GM21390 (cell line): Measurements from ENCODE around the gene CNRIP1.

Experiments used
- ATAC-seq: cut with Tn5 transposase; IDR thresholded peaks from one replicate; pipeline ENCODE4 v1.9.1; 2021; ENCODE audit not compliant: unreplicated experiment

CNRIP1 gene

GRCh38 chr2:68252400-68253218 lies 67.1 kb downstream of the CNRIP1 start, which contains the start of gene PPP3R1:
PPP3R1 (minus strand) TSS chr2:68252532; CDS start chr2:68252127, 405 bp downstream.
- ATAC-seq, result peak; percentile 81

- peak; percentile 9 for ATAC-seq
Observed at GRCh38 chr2:68251855-68252399, 67.8 kb downstream of the CNRIP1 start.

GRCh38 chr2:68251187-68251854 lies 68.4 kb downstream of the CNRIP1 start:
- peak; percentile 49 for ATAC-seq

- ATAC-seq, result no peak
Observed at GRCh38 chr2:68250652-68251186, 69.0 kb downstream of the CNRIP1 start.

- no peak for ATAC-seq
Observed at GRCh38 chr2:68250196-68250595, 69.6 kb downstream of the CNRIP1 start.

GRCh38 chr2:68248806-68249205 lies 70.9 kb downstream of the CNRIP1 start:
- no peak for ATAC-seq

- ATAC-seq, result no peak
Observed at GRCh38 chr2:68248361-68248760, 71.4 kb downstream of the CNRIP1 start.

GRCh38 chr2:68246396-68246795 lies 73.4 kb downstream of the CNRIP1 start:
- no peak for ATAC-seq

GRCh38 chr2:68245672-68246071 lies 74.1 kb downstream of the CNRIP1 start:
- ATAC-seq, result no peak

- ATAC-seq, result no peak
Observed at GRCh38 chr2:68245066-68245465, 74.7 kb downstream of the CNRIP1 start.

GRCh38 chr2:68244456-68244855 lies 75.3 kb downstream of the CNRIP1 start:
- no peak for ATAC-seq
